Measurements from ENCODE around the gene HMX3. TPM values are rescaled to one million over a fixed set of nuclear protein-coding genes. Genes with fewer than 3 reads are reported as not detected.

Gene HMX3
- total RNA-seq: 1 to 10 TPM; 1.2 to 2.0 TPM

GRCh38 chr10:123135415-123136141 lies at the start of gene HMX3:
Gene HMX3 (plus strand): TSS chr10:123135970. CDS start chr10:123136051, 81 bp downstream.
- no peak within 1 kb of the TSS for H3K27ac Mint-ChIP-seq
- peak; percentile 63 for ATAC-seq (replicated peaks in 1 of 2)
- no peaks in the 10 kb centered on the region for H3K9me3 Mint-ChIP-seq
- peak; percentile 59 to 68 for DNase-seq
- peaks cover 41% of the 10 kb centered on the region for H3K4me1 Mint-ChIP-seq (ENCODE audit: low read depth)
- H3K36me3 Mint-ChIP-seq (ENCODE audit: insufficient read depth in 2 of 2): peaks cover 0 to 2% of the 10 kb centered on the region in 2 donors
- peaks cover 76% of the 10 kb centered on the region for H3K27me3 Mint-ChIP-seq (ENCODE audit: low read depth)
- peak within 1 kb of the TSS; percentile 81 to 87 for H3K4me3 Mint-ChIP-seq

DNA sequence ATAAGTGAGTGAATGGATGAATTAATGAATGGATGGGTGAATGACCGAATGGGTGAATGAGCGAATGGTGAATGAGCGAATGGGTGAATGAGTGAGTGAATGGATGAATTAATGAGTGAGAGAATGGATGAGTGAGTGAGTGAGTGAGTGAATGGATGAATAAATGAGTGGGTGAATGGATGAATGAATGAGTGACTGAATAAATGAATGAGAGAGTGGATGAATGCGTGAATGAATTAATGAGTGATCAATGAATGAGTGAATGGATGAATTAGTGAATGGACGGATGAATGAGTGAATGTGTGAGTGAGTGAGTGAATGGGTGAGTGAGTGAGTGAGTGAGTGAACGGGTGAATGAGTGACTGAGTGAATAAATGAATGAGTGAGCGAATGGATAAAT lies 49.5 kb upstream of the HMX3 start:
- Mint-ChIP-seq H3K4me3 (no peak overlapping the region), H3K27me3 (ENCODE audit: low read depth) (peaks cover 7% of the 10 kb centered on the region), H3K27ac (no peak overlapping the region), H3K36me3 (ENCODE audit: insufficient read depth in 2 of 2) (no peaks in the 10 kb centered on the region), H3K4me1 (ENCODE audit: low read depth) (no peaks in the 10 kb centered on the region), H3K9me3 (peaks cover 2 to 5% of the 10 kb centered on the region in 2 donors)
- ATAC-seq (replicated peaks in 1 of 2): no peak
- no peak for DNase-seq

DNA sequence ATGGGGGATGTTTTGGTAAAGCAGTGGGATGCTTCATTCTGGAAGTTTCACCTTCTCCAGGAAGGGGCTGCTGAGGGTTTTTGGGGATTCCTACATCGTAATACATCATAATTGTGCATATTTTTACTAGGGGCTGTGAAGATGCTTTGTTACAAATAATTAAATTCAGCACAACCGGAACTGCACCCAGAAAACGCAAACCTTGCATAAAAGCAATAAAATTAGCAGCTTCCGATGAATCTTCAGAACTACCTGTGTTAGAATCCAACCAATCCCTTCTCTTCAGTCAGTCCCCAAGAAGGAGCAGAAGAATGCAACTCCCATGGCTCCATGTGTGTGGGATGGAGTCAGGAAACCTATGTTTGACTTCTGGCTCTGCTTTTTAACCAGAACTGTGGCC lies 48.4 kb upstream of the HMX3 start:
- DNase-seq (no peak), ATAC-seq (replicated peaks in 1 of 2) (no peak)
- Mint-ChIP-seq H3K27me3 (ENCODE audit: low read depth) (peaks cover 10% of the 10 kb centered on the region), H3K9me3 (peaks cover 2 to 5% of the 10 kb centered on the region in 2 donors), H3K4me3 (no peak overlapping the region), H3K4me1 (ENCODE audit: low read depth) (no peaks in the 10 kb centered on the region), H3K36me3 (ENCODE audit: insufficient read depth in 2 of 2) (no peaks in the 10 kb centered on the region), H3K27ac (no peak overlapping the region)

DNA sequence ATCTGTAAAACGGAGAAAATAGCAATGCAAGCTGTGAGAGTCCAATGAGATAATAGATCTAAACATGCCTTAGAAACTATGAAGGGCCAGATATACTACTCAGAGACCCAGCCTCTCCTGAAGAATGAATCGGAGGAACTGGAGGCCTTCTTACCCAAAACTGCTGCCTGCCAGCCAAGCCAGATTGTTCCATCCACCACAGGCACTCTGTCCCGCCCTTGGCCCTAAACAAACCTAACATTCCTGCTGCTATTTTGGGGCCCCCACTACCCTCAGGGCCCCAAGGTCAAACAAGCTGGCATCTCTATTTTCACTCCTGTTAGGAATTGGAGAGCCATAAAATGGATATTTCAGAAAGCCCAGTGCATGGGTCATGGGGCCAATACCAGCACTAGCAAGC lies 48.0 kb upstream of the HMX3 start:
- Mint-ChIP-seq H3K4me1 (ENCODE audit: low read depth) (no peaks in the 10 kb centered on the region), H3K4me3 (no peak overlapping the region), H3K9me3 (peaks cover 2 to 5% of the 10 kb centered on the region in 2 donors), H3K27me3 (ENCODE audit: low read depth) (peaks cover 14% of the 10 kb centered on the region), H3K27ac (no peak overlapping the region), H3K36me3 (ENCODE audit: insufficient read depth in 2 of 2) (no peaks in the 10 kb centered on the region)
- ATAC-seq (replicated peaks in 1 of 2) (no peak), DNase-seq (no peak)

GRCh38 chr10:123092635-123093414 lies 42.9 kb upstream of the HMX3 start:
- no peak overlapping the region for H3K27ac Mint-ChIP-seq
- no peaks in the 10 kb centered on the region for H3K4me1 Mint-ChIP-seq (ENCODE audit: low read depth)
- H3K9me3 Mint-ChIP-seq: no peaks in the 10 kb centered on the region
- peaks cover 25% of the 10 kb centered on the region for H3K27me3 Mint-ChIP-seq (ENCODE audit: low read depth)
- no peak overlapping the region for H3K4me3 Mint-ChIP-seq
- DNase-seq (no peak), ATAC-seq (replicated peaks in 1 of 2) (no peak)
- H3K36me3 Mint-ChIP-seq (ENCODE audit: insufficient read depth in 2 of 2): no peaks in the 10 kb centered on the region

GRCh38 chr10:123093489-123093888 lies 42.3 kb upstream of the HMX3 start:
- DNase-seq (no peak), ATAC-seq (replicated peaks in 1 of 2) (no peak)
- no peaks in the 10 kb centered on the region for H3K4me1 Mint-ChIP-seq (ENCODE audit: low read depth)
- no peaks in the 10 kb centered on the region for H3K36me3 Mint-ChIP-seq (ENCODE audit: insufficient read depth in 2 of 2)
- no peaks in the 10 kb centered on the region for H3K9me3 Mint-ChIP-seq
- H3K27ac Mint-ChIP-seq: no peak overlapping the region
- H3K4me3 Mint-ChIP-seq: no peak overlapping the region
- H3K27me3 Mint-ChIP-seq (ENCODE audit: low read depth): peaks cover 26% of the 10 kb centered on the region

- no peak for ATAC-seq (replicated peaks in 1 of 2)
- peaks cover 26% of the 10 kb centered on the region for H3K27me3 Mint-ChIP-seq (ENCODE audit: low read depth)
- no peaks in the 10 kb centered on the region for H3K36me3 Mint-ChIP-seq (ENCODE audit: insufficient read depth in 2 of 2)
- no peak overlapping the region for H3K27ac Mint-ChIP-seq
- no peaks in the 10 kb centered on the region for H3K9me3 Mint-ChIP-seq
- no peaks in the 10 kb centered on the region for H3K4me1 Mint-ChIP-seq (ENCODE audit: low read depth)
- H3K4me3 Mint-ChIP-seq: no peak overlapping the region
- no peak for DNase-seq
Measured at GRCh38 chr10:123096452-123096851, 39.3 kb upstream of the HMX3 start.

- no peaks in the 10 kb centered on the region for H3K36me3 Mint-ChIP-seq (ENCODE audit: insufficient read depth in 2 of 2)
- no peaks in the 10 kb centered on the region for H3K4me1 Mint-ChIP-seq (ENCODE audit: low read depth)
- no peak overlapping the region for H3K27ac Mint-ChIP-seq
- no peaks in the 10 kb centered on the region for H3K9me3 Mint-ChIP-seq
- no peak for DNase-seq
- H3K4me3 Mint-ChIP-seq: no peak overlapping the region
- H3K27me3 Mint-ChIP-seq (ENCODE audit: low read depth): peaks cover 26% of the 10 kb centered on the region
- no peak for ATAC-seq (replicated peaks in 1 of 2)
Measured at GRCh38 chr10:123097039-123097438, 38.7 kb upstream of the HMX3 start.

- Mint-ChIP-seq H3K36me3 (ENCODE audit: insufficient read depth in 2 of 2) (no peaks in the 10 kb centered on the region), H3K27me3 (ENCODE audit: low read depth) (peaks cover 12% of the 10 kb centered on the region), H3K4me3 (no peak overlapping the region), H3K27ac (no peak overlapping the region), H3K4me1 (ENCODE audit: low read depth) (no peaks in the 10 kb centered on the region), H3K9me3 (no peaks in the 10 kb centered on the region)
- ATAC-seq (replicated peaks in 1 of 2): no peak
- no peak for DNase-seq
Measured at GRCh38 chr10:123100030-123100762, 35.6 kb upstream of the HMX3 start.

GRCh38 chr10:123101872-123102271 lies 33.9 kb upstream of the HMX3 start:
- no peaks in the 10 kb centered on the region for H3K4me1 Mint-ChIP-seq (ENCODE audit: low read depth)
- H3K27ac Mint-ChIP-seq: no peak overlapping the region
- DNase-seq: no peak
- peaks cover 23% of the 10 kb centered on the region for H3K27me3 Mint-ChIP-seq (ENCODE audit: low read depth)
- ATAC-seq (replicated peaks in 1 of 2): no peak
- no peak overlapping the region for H3K4me3 Mint-ChIP-seq
- H3K9me3 Mint-ChIP-seq: no peaks in the 10 kb centered on the region
- H3K36me3 Mint-ChIP-seq (ENCODE audit: insufficient read depth in 2 of 2): no peaks in the 10 kb centered on the region

- no peak for ATAC-seq (replicated peaks in 1 of 2)
- H3K4me1 Mint-ChIP-seq (ENCODE audit: low read depth): no peaks in the 10 kb centered on the region
- H3K4me3 Mint-ChIP-seq: no peak overlapping the region
Measured at GRCh38 chr10:123102673-123103072, 33.1 kb upstream of the HMX3 start.

DNA sequence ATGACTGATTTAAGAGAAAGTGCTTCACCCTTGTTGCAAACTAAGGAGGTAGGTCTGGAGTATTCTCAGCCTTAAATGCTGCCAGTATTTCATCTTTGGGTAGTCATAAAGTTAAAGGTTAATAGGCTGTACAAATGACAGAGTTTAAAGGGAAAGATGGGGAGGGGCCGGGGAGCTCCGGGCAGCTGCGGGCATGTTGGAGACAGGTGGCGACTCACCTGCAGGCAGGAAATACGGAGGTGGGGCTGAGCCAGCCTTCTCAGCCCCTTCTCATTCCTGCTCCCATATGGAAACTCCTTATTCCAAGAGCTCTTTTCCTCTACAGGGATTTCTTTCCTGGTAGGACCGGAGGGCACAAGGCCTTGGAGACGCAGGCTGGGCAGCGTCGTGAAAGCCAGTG lies 31.8 kb upstream of the HMX3 start:
- Mint-ChIP-seq H3K9me3 (no peaks in the 10 kb centered on the region), H3K27me3 (ENCODE audit: low read depth) (peaks cover 25% of the 10 kb centered on the region), H3K27ac (no peak overlapping the region), H3K36me3 (ENCODE audit: insufficient read depth in 2 of 2) (no peaks in the 10 kb centered on the region), H3K4me1 (ENCODE audit: low read depth) (no peaks in the 10 kb centered on the region), H3K4me3 (no peak overlapping the region)
- ATAC-seq (replicated peaks in 1 of 2) (no peak), DNase-seq (no peak)

More at GRCh38 chr10:123102673-123103072, 33.1 kb upstream of the HMX3 start:
- no peaks in the 10 kb centered on the region for H3K9me3 Mint-ChIP-seq
- DNase-seq: no peak
- no peaks in the 10 kb centered on the region for H3K36me3 Mint-ChIP-seq (ENCODE audit: insufficient read depth in 2 of 2)
- H3K27ac Mint-ChIP-seq: no peak overlapping the region
- peaks cover 22% of the 10 kb centered on the region for H3K27me3 Mint-ChIP-seq (ENCODE audit: low read depth)

DNA sequence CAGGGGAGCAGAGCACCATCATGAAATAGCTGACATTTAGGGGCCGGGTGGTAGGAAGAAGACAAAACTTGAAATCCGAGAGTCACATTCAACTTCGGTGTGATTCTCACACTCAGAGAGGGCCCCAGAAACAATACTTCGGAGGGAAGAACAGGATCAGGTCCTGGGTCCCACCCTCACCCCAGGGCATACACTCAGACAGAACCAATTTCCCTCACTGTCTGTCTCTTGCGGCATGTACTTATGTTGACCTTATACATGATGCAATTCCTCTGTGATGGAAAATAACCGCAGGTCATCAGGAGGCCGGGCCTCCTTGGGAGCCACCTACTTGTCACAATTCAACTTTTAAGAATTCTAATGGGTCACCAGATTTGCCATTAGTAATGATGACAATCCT lies 26.3 kb upstream of the HMX3 start:
- no peaks in the 10 kb centered on the region for H3K36me3 Mint-ChIP-seq (ENCODE audit: insufficient read depth in 2 of 2)
- H3K4me1 Mint-ChIP-seq (ENCODE audit: low read depth): no peaks in the 10 kb centered on the region
- DNase-seq (no peak), ATAC-seq (replicated peaks in 1 of 2) (no peak)
- no peak overlapping the region for H3K4me3 Mint-ChIP-seq
- no peaks in the 10 kb centered on the region for H3K9me3 Mint-ChIP-seq
- H3K27ac Mint-ChIP-seq: no peak overlapping the region
- H3K27me3 Mint-ChIP-seq (ENCODE audit: low read depth): peaks cover 39% of the 10 kb centered on the region
